ENCODE data around the gene SPN. TPM values are rescaled to one million over a fixed set of nuclear protein-coding genes. Genes with fewer than 3 reads are reported as not detected.
"Not testable (repeated sequence)": the region's sequence is repeated elsewhere in the genome, so short reads cannot be mapped to it uniquely, and the experiment has no call there.

Gene SPN
- total RNA-seq, 1 donor from 2014 or later: not detected

DNA sequence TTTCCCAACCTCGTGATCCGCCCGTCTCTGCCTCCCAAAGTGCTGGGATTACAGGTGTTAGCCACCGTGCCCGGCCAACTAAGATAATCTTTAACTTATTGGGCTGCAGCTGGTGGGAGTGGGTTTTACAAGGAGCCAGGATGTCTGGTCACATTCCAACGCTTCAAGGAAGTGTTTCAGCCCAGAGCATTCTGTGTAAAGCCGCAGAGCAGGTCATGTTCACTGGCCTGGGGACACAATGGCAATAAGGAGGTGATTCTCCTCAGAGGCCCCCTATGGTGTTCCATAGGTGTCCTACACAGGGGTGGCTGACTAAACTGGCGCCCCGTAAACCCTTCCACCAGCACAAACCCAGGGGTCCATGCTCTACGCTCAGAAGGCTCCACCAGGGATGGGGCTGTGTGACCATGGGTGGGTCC, 17.1 kb downstream of the SPN start:
- H3K4me3 ChIP-seq (ENCODE audit: low read depth, low read length): no peak overlapping the region
- DNase-seq (ENCODE audit: low read depth) (no peak), FAIRE-seq (no peak)
- no peaks in the 10 kb centered on the region for H3K36me3 ChIP-seq (ENCODE audit: control insufficient read depth, insufficient read depth, low read length)
- no peaks in the 10 kb centered on the region for H3K27me3 ChIP-seq (ENCODE audit: control insufficient read depth, insufficient read depth, low read length)
- TF ChIP-seq, protein P1, sequence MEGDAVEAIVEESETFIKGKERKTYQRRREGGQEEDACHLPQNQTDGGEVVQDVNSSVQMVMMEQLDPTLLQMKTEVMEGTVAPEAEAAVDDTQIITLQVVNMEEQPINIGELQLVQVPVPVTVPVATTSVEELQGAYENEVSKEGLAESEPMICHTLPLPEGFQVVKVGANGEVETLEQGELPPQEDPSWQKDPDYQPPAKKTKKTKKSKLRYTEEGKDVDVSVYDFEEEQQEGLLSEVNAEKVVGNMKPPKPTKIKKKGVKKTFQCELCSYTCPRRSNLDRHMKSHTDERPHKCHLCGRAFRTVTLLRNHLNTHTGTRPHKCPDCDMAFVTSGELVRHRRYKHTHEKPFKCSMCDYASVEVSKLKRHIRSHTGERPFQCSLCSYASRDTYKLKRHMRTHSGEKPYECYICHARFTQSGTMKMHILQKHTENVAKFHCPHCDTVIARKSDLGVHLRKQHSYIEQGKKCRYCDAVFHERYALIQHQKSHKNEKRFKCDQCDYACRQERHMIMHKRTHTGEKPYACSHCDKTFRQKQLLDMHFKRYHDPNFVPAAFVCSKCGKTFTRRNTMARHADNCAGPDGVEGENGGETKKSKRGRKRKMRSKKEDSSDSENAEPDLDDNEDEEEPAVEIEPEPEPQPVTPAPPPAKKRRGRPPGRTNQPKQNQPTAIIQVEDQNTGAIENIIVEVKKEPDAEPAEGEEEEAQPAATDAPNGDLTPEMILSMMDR (IDR thresholded peaks at IDR 0.05; ENCODE audit: insufficient read depth, low read length, severe bottlenecking): no peak

DNA sequence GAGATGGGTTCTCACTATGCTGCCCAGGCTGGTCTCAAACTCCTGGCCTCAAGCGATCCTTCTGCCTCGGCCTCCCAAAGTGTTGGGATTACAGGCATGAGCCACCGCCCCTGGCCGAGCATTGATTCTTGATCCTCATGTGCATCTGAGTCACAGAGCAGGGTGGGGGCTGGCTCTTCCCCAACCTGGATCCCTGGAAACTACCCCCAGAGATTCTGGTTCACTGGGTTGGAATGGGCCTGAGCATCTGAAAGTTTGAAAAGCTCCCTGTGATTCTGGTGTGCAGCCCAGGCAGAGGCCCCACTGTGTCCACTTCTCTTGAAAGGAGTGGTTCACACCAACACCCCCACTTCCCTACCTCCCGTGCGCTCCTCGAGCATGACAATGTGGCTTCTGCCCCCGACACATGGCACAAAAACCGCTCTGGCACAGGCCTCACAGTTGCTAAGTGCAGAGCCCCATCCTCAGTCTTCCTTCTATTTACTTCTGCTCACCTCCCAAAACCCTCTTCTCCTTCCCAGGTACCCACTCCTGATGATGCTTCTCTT, 20.6 kb downstream of the SPN start:
- TF ChIP-seq, protein P1 (IDR thresholded peaks at IDR 0.05; ENCODE audit: insufficient read depth, low read length, severe bottlenecking): no peak
- Histone ChIP-seq H3K27me3 (ENCODE audit: control insufficient read depth, insufficient read depth, low read length) (no peaks in the 10 kb centered on the region), H3K36me3 (ENCODE audit: control insufficient read depth, insufficient read depth, low read length) (no peaks in the 10 kb centered on the region), H3K4me3 (ENCODE audit: low read depth, low read length) (no peak overlapping the region)
- FAIRE-seq: no peak
- DNase-seq (ENCODE audit: low read depth): no peak

DNA sequence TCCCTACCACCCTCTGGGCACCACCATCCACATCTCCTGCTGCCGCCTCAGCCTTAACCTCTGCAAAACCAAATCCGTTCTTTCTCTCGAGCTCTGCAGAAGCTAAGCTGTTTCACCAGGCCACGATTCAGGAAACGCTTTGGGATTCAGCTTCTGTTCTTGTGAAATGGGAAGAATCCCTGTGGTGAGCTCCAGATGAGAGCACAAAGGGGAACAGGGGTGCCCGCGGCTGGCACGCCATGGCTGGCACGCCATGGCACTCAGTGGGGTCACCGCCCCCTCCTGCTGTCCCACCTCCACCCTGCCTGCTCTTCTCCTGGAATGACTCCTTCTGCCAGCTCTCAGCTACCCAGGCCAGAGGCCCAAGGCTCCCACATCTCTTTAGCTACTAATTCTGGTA, 21.6 kb downstream of the SPN start:
- no peak for DNase-seq (ENCODE audit: low read depth)
- FAIRE-seq: no peak
- Histone ChIP-seq H3K27me3 (ENCODE audit: control insufficient read depth, insufficient read depth, low read length) (no peaks in the 10 kb centered on the region), H3K36me3 (ENCODE audit: control insufficient read depth, insufficient read depth, low read length) (no peaks in the 10 kb centered on the region), H3K4me3 (ENCODE audit: low read depth, low read length) (no peak overlapping the region)
- TF ChIP-seq, protein P1 (IDR thresholded peaks at IDR 0.05; ENCODE audit: insufficient read depth, low read length, severe bottlenecking): no peak

DNA sequence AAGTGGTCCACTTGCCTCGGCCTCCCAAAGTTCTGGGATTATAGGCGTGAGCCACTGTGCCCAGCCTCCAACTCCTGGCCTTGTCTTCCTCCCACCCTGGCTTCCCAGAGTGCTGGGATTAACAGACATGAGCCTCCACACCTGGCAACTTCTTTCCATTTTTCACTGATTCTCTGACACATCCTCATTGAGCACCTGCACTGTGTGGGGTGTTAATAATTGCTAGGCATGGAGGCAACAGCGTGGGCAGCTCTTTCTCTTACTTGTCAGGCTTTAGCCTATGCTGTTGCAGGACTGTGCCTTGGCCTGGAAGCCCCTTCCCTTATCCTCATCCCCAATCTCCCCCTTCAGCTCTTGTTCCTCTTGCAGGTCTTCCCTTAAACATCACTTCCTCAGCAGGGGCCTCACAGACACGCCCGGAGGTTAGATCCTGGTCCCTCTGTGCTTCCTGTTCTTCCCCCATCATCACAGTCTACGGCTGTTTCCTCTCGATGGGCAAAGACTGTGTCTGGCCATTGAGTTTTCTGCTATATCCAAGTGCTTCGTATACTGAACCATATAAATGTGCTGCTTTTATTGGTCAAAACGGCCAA, 23.8 kb downstream of the SPN start:
- FAIRE-seq: no peak
- no peaks in the 10 kb centered on the region for H3K36me3 ChIP-seq (ENCODE audit: control insufficient read depth, insufficient read depth, low read length)
- H3K4me3 ChIP-seq (ENCODE audit: low read depth, low read length): no peak overlapping the region
- no peak for DNase-seq (ENCODE audit: low read depth)
- no peaks in the 10 kb centered on the region for H3K27me3 ChIP-seq (ENCODE audit: control insufficient read depth, insufficient read depth, low read length)
- TF ChIP-seq, protein P1 (IDR thresholded peaks at IDR 0.05; ENCODE audit: insufficient read depth, low read length, severe bottlenecking): no peak

DNA sequence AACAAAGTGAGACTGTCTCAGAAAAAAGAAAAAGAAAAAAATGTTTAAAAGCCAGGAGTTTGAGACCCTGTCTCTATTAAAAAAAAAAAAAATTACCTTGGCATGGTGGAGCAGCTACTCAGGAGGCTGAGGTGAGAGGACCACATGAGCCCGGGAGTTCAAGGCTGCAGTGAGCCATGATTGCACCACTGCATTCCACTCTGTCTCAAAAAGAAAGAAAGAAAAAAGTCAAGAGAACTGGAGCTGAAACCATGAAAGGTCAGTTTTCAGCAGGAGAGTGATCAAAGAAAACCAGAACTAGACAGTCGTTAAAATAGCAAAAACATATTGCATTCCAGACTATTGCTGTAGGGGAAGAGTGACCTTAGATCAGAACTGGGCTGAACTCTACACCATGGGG, 24.7 kb downstream of the SPN start:
- H3K27me3 ChIP-seq (ENCODE audit: control insufficient read depth, insufficient read depth, low read length): no peaks in the 10 kb centered on the region
- no peaks in the 10 kb centered on the region for H3K36me3 ChIP-seq (ENCODE audit: control insufficient read depth, insufficient read depth, low read length)
- no peak overlapping the region for H3K4me3 ChIP-seq (ENCODE audit: low read depth, low read length)
- TF ChIP-seq, protein P1 (IDR thresholded peaks at IDR 0.05; ENCODE audit: insufficient read depth, low read length, severe bottlenecking): no peak
- FAIRE-seq (no peak), DNase-seq (ENCODE audit: low read depth) (no peak)

DNA sequence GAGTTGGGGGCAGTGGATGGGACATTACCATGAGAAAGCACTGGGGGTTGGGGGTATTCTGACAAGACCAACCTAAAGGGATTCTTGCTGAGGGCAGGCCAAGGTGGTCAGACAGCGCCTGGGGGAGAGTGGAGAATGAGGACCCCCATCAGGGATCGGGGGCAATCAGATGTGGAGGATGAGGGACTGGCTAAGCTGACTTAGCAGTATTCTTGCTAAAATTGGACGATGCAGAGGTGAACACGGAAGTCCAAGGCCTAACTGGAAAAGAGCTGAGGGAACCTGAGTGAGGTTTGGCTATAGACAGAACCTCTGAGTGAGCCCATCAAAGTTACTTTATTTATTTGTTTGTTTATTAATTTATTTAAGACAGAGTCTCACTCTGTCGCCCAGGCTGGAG, 25.1 kb downstream of the SPN start:
- no peak for DNase-seq (ENCODE audit: low read depth)
- no peaks in the 10 kb centered on the region for H3K27me3 ChIP-seq (ENCODE audit: control insufficient read depth, insufficient read depth, low read length)
- TF ChIP-seq, protein P1 (IDR thresholded peaks at IDR 0.05; ENCODE audit: insufficient read depth, low read length, severe bottlenecking): no peak
- no peak for FAIRE-seq
- H3K36me3 ChIP-seq (ENCODE audit: control insufficient read depth, insufficient read depth, low read length): no peaks in the 10 kb centered on the region
- no peak overlapping the region for H3K4me3 ChIP-seq (ENCODE audit: low read depth, low read length)

DNA sequence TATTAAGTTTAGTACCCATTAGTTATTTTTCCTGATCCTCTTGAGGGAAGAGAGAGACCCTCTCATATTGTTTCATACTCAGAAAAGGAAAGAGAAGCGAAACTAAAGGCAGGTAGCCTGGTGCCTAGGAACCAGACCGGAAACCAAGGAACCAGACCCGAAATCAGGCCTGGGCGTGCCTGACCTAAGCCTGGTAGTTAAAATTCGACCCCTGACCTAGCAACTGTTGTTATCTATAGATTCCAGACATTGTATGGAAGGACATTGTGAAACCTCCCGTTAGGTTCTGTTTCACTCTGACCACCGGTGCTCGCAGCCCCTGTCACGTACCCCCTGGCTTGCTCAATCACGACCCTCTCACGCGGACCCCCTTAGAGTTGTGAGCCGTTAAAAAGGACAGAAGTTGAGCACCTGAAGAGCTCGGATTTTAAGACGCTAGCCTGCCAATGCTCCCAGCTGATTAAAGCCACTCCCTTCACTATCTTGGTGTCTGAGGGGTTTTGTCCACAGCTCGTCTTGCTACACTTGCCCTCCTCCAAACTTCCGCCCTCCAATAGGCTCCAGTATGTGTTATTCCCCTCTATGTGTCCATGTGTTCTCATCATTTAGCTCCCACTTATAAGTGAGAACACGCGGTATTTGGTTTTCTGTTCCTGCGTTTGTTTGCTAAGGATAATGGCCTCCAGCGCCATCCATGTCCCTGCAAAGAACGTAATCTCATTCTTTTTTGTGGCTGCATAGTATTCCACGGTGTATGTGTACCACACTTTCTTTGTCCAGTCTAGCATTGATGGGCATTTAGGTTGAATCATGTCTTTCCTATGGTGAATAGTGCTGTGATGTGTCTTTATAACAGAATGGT, 26.7 kb downstream of the SPN start:
- H3K27me3 ChIP-seq (ENCODE audit: control insufficient read depth, insufficient read depth, low read length); H3K4me3 ChIP-seq (ENCODE audit: low read depth, low read length); FAIRE-seq; H3K36me3 ChIP-seq (ENCODE audit: control insufficient read depth, insufficient read depth, low read length); DNase-seq (ENCODE audit: low read depth): not testable (repeated sequence)

DNA sequence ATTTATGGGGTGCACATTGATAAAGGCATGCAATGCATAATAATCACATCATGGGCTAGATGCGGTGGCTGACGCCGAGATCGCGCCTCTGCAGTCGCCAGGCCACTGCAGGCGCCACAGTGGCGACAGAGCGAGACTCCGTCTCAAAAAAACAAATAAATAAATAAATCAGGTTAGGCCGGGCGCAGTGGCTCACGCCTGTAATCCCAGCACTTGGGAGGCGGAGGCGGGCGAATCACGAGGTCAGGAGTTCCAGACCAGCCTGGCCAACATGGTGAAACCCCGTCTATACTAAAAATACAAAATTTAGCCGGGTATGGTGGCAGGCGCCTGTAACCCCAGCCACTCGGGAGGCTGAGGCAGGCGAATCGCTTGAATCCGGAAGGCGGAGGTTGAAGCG, 29.6 kb downstream of the SPN start:
- DNase-seq (ENCODE audit: low read depth); H3K27me3 ChIP-seq (ENCODE audit: control insufficient read depth, insufficient read depth, low read length); H3K36me3 ChIP-seq (ENCODE audit: control insufficient read depth, insufficient read depth, low read length); H3K4me3 ChIP-seq (ENCODE audit: low read depth, low read length); FAIRE-seq: not testable (repeated sequence)
